SKM-1 (cell line): ENCODE results near the gene PRR13.
A peak's percentile ranks its signal among the peaks of the same experiment; 100 is the strongest.
"Not testable (repeated sequence)": the region's sequence is repeated elsewhere in the genome, so short reads cannot be mapped to it uniquely, and the experiment has no call there.

Source experiments
- DNase-seq: peaks from one replicate; lab custom pipeline; 2025; ENCODE audit not compliant: unreplicated experiment; lab: John Stamatoyannopoulos, UW

The PRR13 gene, protein sequence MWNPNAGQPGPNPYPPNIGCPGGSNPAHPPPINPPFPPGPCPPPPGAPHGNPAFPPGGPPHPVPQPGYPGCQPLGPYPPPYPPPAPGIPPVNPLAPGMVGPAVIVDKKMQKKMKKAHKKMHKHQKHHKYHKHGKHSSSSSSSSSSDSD

GRCh38 chr12:53441040-53441833 is at the start of gene PRR13:
PRR13 (plus strand) TSS chr12:53441734; CDS start chr12:53442715, 981 bp downstream.
- DNase-seq = peak; percentile 84

DNA sequence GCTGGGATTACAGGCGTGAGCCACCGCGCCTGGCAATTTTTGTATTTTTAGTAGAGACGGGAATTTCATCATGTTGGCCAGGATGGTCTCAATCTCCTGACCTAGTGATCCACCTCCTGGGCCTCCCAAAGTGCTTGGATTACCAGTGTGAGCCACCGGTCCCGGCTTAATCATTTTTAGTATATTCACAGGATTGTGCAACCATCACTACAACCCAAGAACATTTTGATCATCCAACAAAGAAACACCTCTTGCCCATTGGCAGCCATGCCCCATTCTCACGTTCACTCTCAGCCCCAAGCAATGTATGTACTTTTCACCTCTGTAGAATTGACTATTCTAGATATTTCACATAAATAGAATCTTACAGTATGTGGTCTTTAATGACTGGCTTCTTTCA is 41.6 kb upstream of the PRR13 start:
- DNase-seq = no peak

DNA sequence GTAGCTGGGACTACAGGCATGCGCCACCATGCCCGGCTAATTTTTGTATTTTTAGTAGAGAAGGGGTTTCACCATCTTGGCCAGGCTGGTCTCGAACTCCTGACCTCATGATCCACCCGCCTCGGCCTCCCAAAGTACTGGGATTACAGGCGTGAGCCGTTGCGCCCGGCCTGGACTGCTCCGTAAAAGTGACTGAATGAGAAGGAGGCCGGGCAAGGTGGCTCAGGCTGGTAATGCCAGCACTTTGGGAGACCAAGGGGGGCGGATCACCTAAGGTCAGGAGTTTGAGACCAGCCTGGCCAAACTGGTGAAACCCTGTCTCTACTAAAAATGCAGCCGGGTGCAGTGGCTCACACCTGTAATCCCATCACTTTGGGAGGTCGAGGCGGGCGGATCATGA is 39.2 kb upstream of the PRR13 start:
- DNase-seq = not testable (repeated sequence)

DNA sequence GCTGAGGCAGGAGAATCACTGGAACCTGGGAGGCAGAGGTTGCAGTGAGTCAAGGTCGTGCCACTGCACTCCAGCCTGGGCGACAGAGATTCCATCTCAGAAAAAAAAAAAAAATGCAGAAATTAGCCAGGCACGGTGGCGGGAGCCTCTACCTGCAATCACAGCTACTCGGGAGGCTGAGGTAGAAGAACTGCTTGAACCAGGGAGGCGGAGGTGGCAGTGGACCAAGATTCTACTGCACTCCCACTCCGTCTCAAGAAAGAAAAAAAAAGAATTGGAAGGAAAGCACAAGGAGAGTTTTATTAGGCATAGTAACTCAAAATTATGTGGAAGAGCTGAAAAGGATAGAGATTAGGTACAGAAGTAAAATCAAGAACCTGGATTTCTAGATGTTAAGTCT is 38.7 kb upstream of the PRR13 start:
- DNase-seq = no peak

GRCh38 chr12:53410951-53411350 is 30.6 kb upstream of the PRR13 start:
- no peak for DNase-seq

DNA sequence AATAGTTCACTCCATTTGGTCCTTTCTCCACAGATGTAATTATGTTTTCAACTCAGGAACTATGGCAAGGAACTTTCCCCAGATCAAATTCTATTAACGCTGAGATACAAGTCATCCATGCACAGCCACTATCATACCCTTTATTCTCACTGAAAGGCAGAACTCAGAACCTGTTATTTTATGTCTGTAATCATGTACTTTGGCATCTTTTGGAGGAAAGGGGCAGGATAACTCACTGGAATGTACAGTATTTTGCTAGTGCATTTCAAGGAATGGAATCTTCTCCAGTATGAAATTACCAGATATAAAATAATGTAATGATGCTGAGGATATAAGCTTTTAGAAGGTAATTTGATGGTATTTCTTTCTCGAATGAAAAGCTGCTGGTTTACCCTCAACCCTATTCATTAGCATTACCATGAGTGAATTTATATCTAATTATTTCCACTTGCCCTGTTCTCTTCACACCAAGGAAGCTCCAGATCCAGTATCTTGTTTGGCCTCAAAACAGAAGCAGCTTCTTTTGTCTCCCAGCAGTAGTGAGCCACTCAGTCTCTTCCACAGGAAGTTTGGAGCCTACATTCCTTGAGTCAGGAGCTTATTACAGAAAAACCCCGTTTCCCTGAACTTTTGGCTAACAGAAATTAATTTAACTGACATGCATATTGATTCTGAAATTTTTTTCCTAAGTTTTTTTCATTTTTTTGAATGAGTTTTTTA is 27.9 kb upstream of the PRR13 start:
- DNase-seq = no peak

DNA sequence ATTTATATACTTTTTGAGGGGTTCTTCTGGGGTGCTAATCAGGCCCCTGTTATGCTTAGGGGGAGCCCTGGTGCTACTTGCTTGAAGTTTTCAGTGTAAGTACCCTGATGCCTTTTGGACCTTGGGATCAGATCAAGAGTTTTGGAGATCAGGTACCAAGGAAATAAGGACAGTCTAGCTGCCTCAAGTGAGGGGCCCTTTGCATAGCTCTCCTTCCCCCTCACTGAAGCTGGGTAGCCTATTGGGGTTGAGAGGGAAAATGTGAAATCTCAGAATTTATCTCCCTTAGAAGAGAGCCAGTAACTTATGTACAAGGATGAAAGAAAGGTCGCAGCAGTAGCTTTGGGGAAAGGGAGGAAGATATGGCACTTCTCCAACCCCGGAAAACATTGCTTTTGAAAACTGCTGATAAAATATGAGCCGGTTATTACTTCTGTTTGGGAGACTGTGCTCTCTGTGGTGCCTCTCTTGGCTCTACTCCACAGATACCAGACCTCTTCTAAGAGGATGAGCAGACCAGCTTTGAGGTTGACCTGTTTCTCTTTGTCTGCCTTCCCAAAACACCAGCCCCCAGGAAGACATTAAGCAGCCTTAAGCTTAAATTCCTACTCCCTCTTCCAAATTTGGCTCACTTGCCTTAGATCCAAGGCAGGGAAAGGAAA is 26.6 kb upstream of the PRR13 start:
- DNase-seq = no peak

DNA sequence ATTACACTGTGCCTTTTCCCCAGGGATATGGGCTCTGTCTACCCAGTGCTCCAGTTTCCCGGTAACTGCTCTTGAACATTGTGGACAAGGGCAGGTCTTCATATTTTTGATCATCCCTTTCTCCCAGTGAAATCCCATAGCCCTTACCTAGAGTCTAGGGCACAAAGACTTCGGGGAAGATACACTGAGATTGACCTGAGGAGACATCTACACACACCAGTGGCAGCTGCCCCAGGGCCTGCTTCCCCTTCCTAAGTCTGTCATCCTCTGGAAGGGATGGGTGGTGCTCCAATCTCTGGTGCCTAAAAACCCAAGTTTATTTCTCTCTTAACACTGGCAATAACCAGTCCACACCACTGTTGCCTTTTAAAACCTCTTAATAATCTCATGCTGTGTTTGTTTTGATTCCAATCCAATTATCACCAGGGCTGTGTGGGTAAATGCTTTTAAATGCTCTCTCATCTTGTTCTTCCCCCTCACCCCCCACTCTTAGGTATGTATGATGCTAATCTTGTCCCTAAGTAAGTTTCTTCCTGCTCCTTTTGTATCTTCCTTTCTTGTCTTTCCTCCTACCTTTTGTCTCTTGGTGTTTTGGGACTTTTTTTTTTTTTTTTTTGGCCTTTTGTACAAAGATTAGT is 25.7 kb upstream of the PRR13 start:
- not testable (repeated sequence) for DNase-seq

DNA sequence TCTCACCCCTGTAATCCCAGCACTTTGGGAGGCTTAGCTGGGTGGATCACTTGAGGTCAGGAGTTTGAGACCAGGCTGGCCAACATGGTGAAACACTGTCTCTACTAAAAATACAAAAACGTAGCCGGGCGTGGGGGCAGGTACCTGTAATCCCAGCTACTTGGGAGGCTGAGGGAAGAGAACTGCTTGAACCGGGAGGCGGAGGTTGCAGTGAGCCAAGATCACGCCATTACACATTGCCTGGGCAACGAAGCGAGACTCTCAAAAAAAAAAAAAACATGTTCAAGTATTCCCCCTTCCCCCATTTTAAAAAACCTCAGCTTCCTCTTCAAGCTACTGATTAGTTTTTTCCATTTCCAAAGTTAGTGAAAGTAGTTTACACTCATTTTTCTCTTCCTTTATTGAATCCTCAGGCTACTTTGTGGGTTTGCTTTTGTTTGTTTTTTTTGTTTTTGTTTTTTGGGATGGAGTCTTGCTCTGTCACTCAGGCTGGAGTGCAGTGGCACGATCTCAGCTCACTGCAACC is 24.2 kb upstream of the PRR13 start:
- peak; percentile 28 for DNase-seq

GRCh38 chr12:53418221-53418620 is 23.3 kb upstream of the PRR13 start:
- no peak for DNase-seq

DNA sequence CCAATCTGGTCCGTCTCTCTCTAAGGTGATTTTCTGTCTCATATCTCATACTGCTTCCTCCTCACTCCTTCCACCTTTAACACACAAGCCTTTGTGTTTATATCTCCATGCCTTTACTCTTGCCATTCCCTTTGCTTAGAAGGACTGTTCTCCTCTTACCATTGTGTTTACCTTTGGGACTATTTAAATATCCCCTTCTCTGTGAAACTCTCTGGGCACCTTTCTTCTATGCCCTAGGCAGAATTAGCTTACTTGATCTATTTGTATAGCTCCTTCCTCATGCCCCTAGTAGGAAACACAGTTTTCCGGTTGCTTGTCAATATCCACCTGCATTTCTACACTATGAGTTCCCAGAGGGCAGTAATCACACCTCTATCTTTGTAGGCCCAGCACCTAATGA is 21.8 kb upstream of the PRR13 start:
- DNase-seq = no peak

GRCh38 chr12:53422247-53422646 is 19.3 kb upstream of the PRR13 start:
- not testable (repeated sequence) for DNase-seq

DNA sequence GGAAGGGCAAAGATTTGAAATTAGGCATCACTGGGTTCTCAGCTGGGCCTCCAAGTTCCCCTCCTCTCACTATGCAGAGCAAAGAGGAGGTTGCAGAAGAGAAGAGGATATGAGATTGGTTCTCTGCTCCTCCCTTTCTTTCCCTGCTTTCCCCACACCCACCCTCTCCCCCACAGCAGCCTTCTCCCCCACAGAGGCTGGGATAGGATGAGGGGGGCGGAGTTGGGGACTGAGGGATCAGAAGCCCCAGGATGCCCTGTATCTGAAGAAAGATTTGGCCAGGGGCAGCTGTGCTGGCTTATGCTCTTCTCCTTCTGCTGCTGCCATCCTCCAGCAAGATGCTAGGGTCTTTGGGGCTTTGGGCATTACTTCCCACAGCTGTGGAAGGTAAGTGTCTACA is 17.9 kb upstream of the PRR13 start, which contains the start of gene AMHR2:
Gene AMHR2 (plus strand): TSS at position 259 of the 400 bp plus-strand sequence. CDS start 80 bp downstream, at position 339.
- no peak for DNase-seq

GRCh38 chr12:53424626-53425514 is 16.7 kb upstream of the PRR13 start:
- no peak for DNase-seq

- DNase-seq = no peak
Observed at GRCh38 chr12:53425515-53426150, 15.9 kb upstream of the PRR13 start.

GRCh38 chr12:53427905-53428594 is 13.5 kb upstream of the PRR13 start:
- no peak for DNase-seq

DNA sequence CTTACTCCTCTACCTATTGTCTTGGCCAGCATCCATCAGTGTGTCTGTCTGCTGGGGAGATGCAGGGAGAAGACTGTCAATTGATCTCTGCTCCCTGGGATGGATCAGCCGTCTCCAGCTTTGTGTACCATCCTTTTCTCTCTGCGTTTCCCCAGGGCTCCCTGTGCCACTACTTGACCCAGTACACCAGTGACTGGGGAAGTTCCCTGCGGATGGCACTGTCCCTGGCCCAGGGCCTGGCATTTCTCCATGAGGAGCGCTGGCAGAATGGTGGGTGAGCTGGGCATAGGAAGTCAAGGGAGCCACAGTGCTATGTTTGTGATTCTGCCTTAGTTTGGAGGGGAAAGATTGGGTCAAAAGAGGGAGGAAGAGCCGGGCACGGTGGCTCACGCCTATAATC is 12.8 kb upstream of the PRR13 start:
- DNase-seq = no peak

DNA sequence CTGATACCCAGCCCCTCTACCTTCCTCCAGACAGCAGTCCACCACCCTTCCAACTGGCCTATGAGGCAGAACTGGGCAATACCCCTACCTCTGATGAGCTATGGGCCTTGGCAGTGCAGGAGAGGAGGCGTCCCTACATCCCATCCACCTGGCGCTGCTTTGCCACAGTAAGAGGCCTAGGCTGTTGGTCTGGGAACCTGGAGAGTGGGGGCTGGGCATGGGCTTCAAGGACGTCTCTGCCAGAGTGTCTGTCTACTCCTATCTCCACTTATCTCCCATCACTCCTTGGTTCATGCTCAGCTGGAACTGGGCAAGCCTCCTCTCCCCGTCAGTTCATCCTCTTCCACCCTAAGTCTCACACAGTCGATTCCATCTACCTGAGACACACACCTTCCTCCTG is 11.4 kb upstream of the PRR13 start:
- DNase-seq = no peak

DNA sequence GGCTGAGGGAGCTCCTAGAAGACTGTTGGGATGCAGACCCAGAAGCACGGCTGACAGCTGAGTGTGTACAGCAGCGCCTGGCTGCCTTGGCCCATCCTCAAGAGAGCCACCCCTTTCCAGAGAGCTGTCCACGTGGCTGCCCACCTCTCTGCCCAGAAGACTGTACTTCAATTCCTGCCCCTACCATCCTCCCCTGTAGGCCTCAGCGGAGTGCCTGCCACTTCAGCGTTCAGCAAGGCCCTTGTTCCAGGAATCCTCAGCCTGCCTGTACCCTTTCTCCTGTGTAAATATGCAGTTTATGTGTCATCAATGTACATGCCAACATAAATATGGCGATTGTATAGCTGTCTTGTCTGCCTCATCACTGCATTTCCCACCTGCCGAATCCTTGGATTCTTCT is 10.3 kb upstream of the PRR13 start:
- DNase-seq = no peak
